WTC11 (cell line): ENCODE measurements around the gene HOXA9. TPM values are rescaled to one million over a fixed set of nuclear protein-coding genes. Genes with fewer than 3 reads are reported as not detected.

Experiments used
- ATAC-seq: fragments of 200-7000 bp; cut with Tn5 transposase; 2 replicates; pipeline ENCODE4 v1.10.0; 2021; ENCODE audit warnings: mild to moderate bottlenecking, moderate library complexity
- CTCF ChIA-PET: fragments of 300-600 bp; sonication (Branson Sonifier 250); formaldehyde crosslinking; loops from one replicate; lab custom pipeline; 2021; ENCODE audit warnings: antibody characterized with exemption; lab: Charles Lee
- POLR2A ChIA-PET: fragments of 350-600 bp; sonication (Branson Sonifier 250); formaldehyde crosslinking; loops from one replicate; lab custom pipeline; 2021; ENCODE audit warnings: antibody characterized with exemption; lab: Charles Lee
- DNase-seq: peaks from one replicate; pipeline ENCODE4 v3.0.0; 2021; ENCODE audit warnings: low spot score
- H3K27ac Mint-ChIP-seq: 2 replicates; pipeline ENCODE4 v1.8.0; 2021; ENCODE audit warnings: mixed read lengths
- H3K27me3 Mint-ChIP-seq: 2 replicates; pipeline ENCODE4 v1.8.0; 2021; ENCODE audit warnings: low read depth, mild to moderate bottlenecking, moderate library complexity, mixed read lengths
- H3K36me3 Mint-ChIP-seq: 2 replicates; pipeline ENCODE4 v1.8.0; 2021; ENCODE audit warnings: mixed read lengths
- H3K4me1 Mint-ChIP-seq: 2 replicates; pipeline ENCODE4 v1.8.0; 2022; ENCODE audit warnings: mixed read lengths
- H3K4me3 Mint-ChIP-seq: 2 replicates; pipeline ENCODE4 v1.8.0; 2021; ENCODE audit warnings: mild to moderate bottlenecking, moderate library complexity, mixed read lengths
- H3K9me3 Mint-ChIP-seq: 2 replicates; pipeline ENCODE4 v1.8.0; 2021; ENCODE audit warnings: mixed read lengths
- ELF4 ChIP-seq: sonication (generic); formaldehyde crosslinking; IDR thresholded peaks from 2 replicates; pipeline ENCODE4 v1.8.1; 2022; ENCODE audit warnings: low read depth, mild to moderate bottlenecking, moderate library complexity, missing genetic modification reagents
- HMGA2 ChIP-seq: fragments of 250-450 bp; sonication (Bioruptor Pico); IDR thresholded peaks from 2 replicates; pipeline ENCODE4 v1.4.0; 2021; ENCODE audit warnings: mild to moderate bottlenecking, moderate library complexity
- IRF2 ChIP-seq: sonication (generic); formaldehyde crosslinking; IDR thresholded peaks from 2 replicates; pipeline ENCODE4 v1.8.0; 2022; ENCODE audit warnings: low read depth, missing genetic modification reagents, borderline replicate concordance
- JUN ChIP-seq: sonication (generic); formaldehyde crosslinking; IDR thresholded peaks from 2 replicates; pipeline ENCODE4 v1.8.0; 2023; ENCODE audit warnings: mild to moderate bottlenecking, missing genetic modification reagents
- MXD4 ChIP-seq: fragments of 250-450 bp; sonication (Bioruptor Pico); IDR thresholded peaks from 2 replicates; pipeline ENCODE4 v1.8.0; 2021; ENCODE audit warnings: mild to moderate bottlenecking, moderate library complexity, borderline replicate concordance
- MYBL2 ChIP-seq: sonication (generic); formaldehyde crosslinking; IDR thresholded peaks from 2 replicates; pipeline ENCODE4 v1.8.1; 2023; ENCODE audit warnings: mild to moderate bottlenecking, moderate library complexity, missing genetic modification reagents
- NR1H2 ChIP-seq: sonication (generic); formaldehyde crosslinking; IDR thresholded peaks from 2 replicates; pipeline ENCODE4 v1.9.0; 2021; ENCODE audit warnings: mild to moderate bottlenecking, moderate library complexity, missing genetic modification reagents
- NR2C2 ChIP-seq: sonication (generic); formaldehyde crosslinking; IDR thresholded peaks from 2 replicates; pipeline ENCODE4 v1.8.0; 2022; ENCODE audit warnings: mild to moderate bottlenecking, missing genetic modification reagents
- NR3C1 ChIP-seq: sonication (generic); formaldehyde crosslinking; conservative IDR thresholded peaks from 2 replicates; pipeline ENCODE4 v1.8.1; 2023; ENCODE audit warnings: low read depth, mild to moderate bottlenecking, missing genetic modification reagents
- PRRX2 ChIP-seq: fragments of 250-450 bp; sonication (Bioruptor Pico); IDR thresholded peaks from 2 replicates; pipeline ENCODE4 v1.8.0; 2021; ENCODE audit warnings: mild to moderate bottlenecking
- SP1 ChIP-seq: sonication (generic); formaldehyde crosslinking; conservative IDR thresholded peaks from 2 replicates; pipeline ENCODE4 v1.8.1; 2022; ENCODE audit warnings: missing genetic modification reagents
- ZNF219 ChIP-seq: sonication (generic); formaldehyde crosslinking; IDR thresholded peaks from 2 replicates; pipeline ENCODE4 v1.8.0; 2023; ENCODE audit warnings: missing genetic modification reagents, mild to moderate bottlenecking, borderline replicate concordance
- ZNF263 ChIP-seq: sonication (generic); formaldehyde crosslinking; IDR thresholded peaks from 2 replicates; pipeline ENCODE4 v1.8.1; 2022; ENCODE audit warnings: low read depth, mild to moderate bottlenecking, moderate library complexity, missing genetic modification reagents
- ZNF317 ChIP-seq: sonication (generic); formaldehyde crosslinking; IDR thresholded peaks from 2 replicates; pipeline ENCODE4 v1.8.1; 2023; ENCODE audit warnings: low read depth, mild to moderate bottlenecking, moderate library complexity, missing genetic modification reagents, borderline replicate concordance
- total RNA-seq: library from RNA; stranded (reverse); gene quantifications from 3 replicates; pipeline ENCODE4 v1.2.3, GENCODE V29; 2021
- TF ChIP-seq, protein P1 (sequence below): fragments of 250-450 bp; sonication (Bioruptor Pico); IDR thresholded peaks from 2 replicates; pipeline ENCODE4 v1.9.0; 2021; ENCODE audit warnings: mild to moderate bottlenecking, borderline replicate concordance
- TF ChIP-seq, protein P2 (sequence below): sonication (generic); formaldehyde crosslinking; conservative IDR thresholded peaks from 2 replicates; pipeline ENCODE4 v1.8.1; 2022; ENCODE audit warnings: mild to moderate bottlenecking, missing genetic modification reagents
- TF ChIP-seq, protein P3 (sequence below): sonication (generic); formaldehyde crosslinking; IDR thresholded peaks from 2 replicates; pipeline ENCODE4 v1.8.0; 2023; ENCODE audit warnings: missing genetic modification reagents, mild to moderate bottlenecking, borderline replicate concordance
- TF ChIP-seq, protein P4 (sequence below): fragments of 200-600 bp; IDR thresholded peaks from 2 replicates; pipeline ENCODE4 v1.8.0; 2022; ENCODE audit warnings: antibody characterized with exemption

The HOXA9 gene
- total RNA-seq, 1 experiment from 2014 or later: not detected

DNA sequence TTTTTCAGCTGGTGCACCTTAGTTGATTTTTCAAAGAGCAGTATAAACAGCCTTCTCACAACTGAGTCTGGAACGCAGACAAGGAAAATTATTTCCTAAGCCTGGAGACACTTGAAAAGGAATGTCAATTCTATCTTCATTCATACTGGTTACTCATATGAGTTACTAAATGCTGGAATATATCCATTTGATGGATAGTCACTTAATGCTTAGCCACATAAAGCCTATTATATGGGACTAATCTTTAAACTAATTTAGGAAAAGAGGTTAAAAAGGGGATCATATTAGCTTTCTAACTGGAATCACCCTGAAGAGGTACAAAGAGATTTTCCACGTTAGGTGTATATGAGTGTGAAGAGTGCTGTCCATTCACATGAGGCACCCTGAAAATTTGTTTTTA, 33.1 kb downstream of the HOXA9 start (continued):
- TF ChIP-seq, protein P1, sequence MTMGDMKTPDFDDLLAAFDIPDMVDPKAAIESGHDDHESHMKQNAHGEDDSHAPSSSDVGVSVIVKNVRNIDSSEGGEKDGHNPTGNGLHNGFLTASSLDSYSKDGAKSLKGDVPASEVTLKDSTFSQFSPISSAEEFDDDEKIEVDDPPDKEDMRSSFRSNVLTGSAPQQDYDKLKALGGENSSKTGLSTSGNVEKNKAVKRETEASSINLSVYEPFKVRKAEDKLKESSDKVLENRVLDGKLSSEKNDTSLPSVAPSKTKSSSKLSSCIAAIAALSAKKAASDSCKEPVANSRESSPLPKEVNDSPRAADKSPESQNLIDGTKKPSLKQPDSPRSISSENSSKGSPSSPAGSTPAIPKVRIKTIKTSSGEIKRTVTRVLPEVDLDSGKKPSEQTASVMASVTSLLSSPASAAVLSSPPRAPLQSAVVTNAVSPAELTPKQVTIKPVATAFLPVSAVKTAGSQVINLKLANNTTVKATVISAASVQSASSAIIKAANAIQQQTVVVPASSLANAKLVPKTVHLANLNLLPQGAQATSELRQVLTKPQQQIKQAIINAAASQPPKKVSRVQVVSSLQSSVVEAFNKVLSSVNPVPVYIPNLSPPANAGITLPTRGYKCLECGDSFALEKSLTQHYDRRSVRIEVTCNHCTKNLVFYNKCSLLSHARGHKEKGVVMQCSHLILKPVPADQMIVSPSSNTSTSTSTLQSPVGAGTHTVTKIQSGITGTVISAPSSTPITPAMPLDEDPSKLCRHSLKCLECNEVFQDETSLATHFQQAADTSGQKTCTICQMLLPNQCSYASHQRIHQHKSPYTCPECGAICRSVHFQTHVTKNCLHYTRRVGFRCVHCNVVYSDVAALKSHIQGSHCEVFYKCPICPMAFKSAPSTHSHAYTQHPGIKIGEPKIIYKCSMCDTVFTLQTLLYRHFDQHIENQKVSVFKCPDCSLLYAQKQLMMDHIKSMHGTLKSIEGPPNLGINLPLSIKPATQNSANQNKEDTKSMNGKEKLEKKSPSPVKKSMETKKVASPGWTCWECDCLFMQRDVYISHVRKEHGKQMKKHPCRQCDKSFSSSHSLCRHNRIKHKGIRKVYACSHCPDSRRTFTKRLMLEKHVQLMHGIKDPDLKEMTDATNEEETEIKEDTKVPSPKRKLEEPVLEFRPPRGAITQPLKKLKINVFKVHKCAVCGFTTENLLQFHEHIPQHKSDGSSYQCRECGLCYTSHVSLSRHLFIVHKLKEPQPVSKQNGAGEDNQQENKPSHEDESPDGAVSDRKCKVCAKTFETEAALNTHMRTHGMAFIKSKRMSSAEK (CRISPR knock-in tag): no peak
- TF ChIP-seq NR3C1 (CRISPR knock-in tag) (no peak), HMGA2 (CRISPR knock-in tag) (no peak), NR2C2 (CRISPR knock-in tag) (no peak), PRRX2 (CRISPR knock-in tag) (no peak)
- TF ChIP-seq, protein P2, sequence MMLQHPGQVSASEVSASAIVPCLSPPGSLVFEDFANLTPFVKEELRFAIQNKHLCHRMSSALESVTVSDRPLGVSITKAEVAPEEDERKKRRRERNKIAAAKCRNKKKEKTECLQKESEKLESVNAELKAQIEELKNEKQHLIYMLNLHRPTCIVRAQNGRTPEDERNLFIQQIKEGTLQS (CRISPR knock-in tag): no peak

DNA sequence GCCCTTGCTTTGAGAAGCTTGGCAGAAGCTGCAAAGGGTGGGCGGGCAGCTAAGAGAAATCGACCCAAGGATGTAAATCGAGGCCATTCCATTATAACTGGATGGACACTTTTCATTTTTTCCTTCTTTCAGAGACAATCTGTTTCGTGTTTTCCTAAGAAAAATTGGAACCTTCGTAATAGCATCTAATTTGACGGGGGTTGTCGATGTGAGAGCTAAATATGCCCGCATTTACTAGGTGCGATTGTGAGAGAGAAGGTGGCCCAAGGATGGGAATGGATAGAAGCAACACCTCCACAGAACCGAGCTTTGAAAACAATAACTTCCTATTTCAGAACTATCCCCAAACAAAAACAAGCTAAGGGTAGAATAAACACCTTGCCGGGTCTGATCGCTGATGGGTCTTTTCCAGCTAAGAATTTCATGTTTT, 33.9 kb downstream of the HOXA9 start:
- ChIA-PET CTCF (interaction anchor here (0.9 to 2.6 kb wide), 5 partner anchors 12 to 450 kb away, joined by 4 to 7 read pairs (median 4); partner anchors contain the start of gene HOXA5), POLR2A (interaction anchor here (0.8 kb wide), 1 partner anchor 259 kb away, joined by 3 read pairs; no protein-coding TSS in a partner anchor)
- no peak for TF ChIP-seq MXD4
- TF ChIP-seq NR1H2 (CRISPR knock-in tag): no peak
- no peak for TF ChIP-seq JUN
- no peak for TF ChIP-seq ZNF263 (CRISPR knock-in tag)
- no peak for TF ChIP-seq IRF2
- TF ChIP-seq ZNF219 (CRISPR knock-in tag): no peak
- TF ChIP-seq, protein P3, sequence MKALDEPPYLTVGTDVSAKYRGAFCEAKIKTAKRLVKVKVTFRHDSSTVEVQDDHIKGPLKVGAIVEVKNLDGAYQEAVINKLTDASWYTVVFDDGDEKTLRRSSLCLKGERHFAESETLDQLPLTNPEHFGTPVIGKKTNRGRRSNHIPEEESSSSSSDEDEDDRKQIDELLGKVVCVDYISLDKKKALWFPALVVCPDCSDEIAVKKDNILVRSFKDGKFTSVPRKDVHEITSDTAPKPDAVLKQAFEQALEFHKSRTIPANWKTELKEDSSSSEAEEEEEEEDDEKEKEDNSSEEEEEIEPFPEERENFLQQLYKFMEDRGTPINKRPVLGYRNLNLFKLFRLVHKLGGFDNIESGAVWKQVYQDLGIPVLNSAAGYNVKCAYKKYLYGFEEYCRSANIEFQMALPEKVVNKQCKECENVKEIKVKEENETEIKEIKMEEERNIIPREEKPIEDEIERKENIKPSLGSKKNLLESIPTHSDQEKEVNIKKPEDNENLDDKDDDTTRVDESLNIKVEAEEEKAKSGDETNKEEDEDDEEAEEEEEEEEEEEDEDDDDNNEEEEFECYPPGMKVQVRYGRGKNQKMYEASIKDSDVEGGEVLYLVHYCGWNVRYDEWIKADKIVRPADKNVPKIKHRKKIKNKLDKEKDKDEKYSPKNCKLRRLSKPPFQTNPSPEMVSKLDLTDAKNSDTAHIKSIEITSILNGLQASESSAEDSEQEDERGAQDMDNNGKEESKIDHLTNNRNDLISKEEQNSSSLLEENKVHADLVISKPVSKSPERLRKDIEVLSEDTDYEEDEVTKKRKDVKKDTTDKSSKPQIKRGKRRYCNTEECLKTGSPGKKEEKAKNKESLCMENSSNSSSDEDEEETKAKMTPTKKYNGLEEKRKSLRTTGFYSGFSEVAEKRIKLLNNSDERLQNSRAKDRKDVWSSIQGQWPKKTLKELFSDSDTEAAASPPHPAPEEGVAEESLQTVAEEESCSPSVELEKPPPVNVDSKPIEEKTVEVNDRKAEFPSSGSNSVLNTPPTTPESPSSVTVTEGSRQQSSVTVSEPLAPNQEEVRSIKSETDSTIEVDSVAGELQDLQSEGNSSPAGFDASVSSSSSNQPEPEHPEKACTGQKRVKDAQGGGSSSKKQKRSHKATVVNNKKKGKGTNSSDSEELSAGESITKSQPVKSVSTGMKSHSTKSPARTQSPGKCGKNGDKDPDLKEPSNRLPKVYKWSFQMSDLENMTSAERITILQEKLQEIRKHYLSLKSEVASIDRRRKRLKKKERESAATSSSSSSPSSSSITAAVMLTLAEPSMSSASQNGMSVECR: no peak
- no peak for TF ChIP-seq ELF4 (CRISPR knock-in tag)
- no peak for TF ChIP-seq NR2C2 (CRISPR knock-in tag)
- TF ChIP-seq, protein P4, sequence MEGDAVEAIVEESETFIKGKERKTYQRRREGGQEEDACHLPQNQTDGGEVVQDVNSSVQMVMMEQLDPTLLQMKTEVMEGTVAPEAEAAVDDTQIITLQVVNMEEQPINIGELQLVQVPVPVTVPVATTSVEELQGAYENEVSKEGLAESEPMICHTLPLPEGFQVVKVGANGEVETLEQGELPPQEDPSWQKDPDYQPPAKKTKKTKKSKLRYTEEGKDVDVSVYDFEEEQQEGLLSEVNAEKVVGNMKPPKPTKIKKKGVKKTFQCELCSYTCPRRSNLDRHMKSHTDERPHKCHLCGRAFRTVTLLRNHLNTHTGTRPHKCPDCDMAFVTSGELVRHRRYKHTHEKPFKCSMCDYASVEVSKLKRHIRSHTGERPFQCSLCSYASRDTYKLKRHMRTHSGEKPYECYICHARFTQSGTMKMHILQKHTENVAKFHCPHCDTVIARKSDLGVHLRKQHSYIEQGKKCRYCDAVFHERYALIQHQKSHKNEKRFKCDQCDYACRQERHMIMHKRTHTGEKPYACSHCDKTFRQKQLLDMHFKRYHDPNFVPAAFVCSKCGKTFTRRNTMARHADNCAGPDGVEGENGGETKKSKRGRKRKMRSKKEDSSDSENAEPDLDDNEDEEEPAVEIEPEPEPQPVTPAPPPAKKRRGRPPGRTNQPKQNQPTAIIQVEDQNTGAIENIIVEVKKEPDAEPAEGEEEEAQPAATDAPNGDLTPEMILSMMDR: no peak
- no peak for TF ChIP-seq SP1
- TF ChIP-seq MYBL2: no peak
- no peak for TF ChIP-seq ZNF317
- H3K4me3 Mint-ChIP-seq: peak overlapping the region; percentile 57
- H3K9me3 Mint-ChIP-seq: no peaks in the 10 kb centered on the region
- DNase-seq: no peak
- H3K36me3 Mint-ChIP-seq: no peaks in the 10 kb centered on the region; the same call in 1 of the 2 replicates
- H3K27ac Mint-ChIP-seq: no peak overlapping the region
- H3K4me1 Mint-ChIP-seq: peaks cover 12% of the 10 kb centered on the region; the same call in 1 of the 2 replicates
- no peak for ATAC-seq
- H3K27me3 Mint-ChIP-seq: peaks cover 96% of the 10 kb centered on the region
